ENCODE measurements around the gene LTBP1. TPM values are rescaled to one million over a fixed set of nuclear protein-coding genes. Genes with fewer than 3 reads are reported as not detected.
A peak's percentile ranks its signal among the peaks of the same experiment; 100 is the strongest.

Gene LTBP1
- total RNA-seq, 1 experiment from 2014 or later = 119 TPM

GRCh38 chr2:33158482-33159003 lies 211.8 kb downstream of the LTBP1 start:
- peaks cover 29% of the 10 kb centered on the region for H3K4me1 Mint-ChIP-seq (ENCODE audit: insufficient read depth, unreplicated experiment)
- no TSS peak for BruUV-seq (replicated peaks)
- no peak for TF ChIP-seq CTCF (IDR thresholded peaks at IDR 0.05; ENCODE audit: unreplicated experiment)
- H3K27ac Mint-ChIP-seq (ENCODE audit: low read depth, unreplicated experiment) = peak overlapping the region; percentile 84
- peak; percentile 76 for DNase-seq (ENCODE audit: unreplicated experiment)
- peak overlapping the region; percentile 48 for H3K4me3 Mint-ChIP-seq (ENCODE audit: unreplicated experiment)
- ChIA-PET POLR2A (interaction anchor here (0.7 to 1.5 kb wide), 4 partner anchors 11 to 57 kb away, joined by 3 to 6 read pairs (median 4); no protein-coding TSS in a partner anchor), CTCF (interaction anchor here (0.6 kb wide), 1 partner anchor 35 kb away, joined by 3 read pairs; no protein-coding TSS in a partner anchor)
- H3K27me3 Mint-ChIP-seq (ENCODE audit: insufficient read depth, unreplicated experiment) = no peaks in the 10 kb centered on the region
- H3K36me3 Mint-ChIP-seq (ENCODE audit: insufficient read depth, unreplicated experiment) = no peaks in the 10 kb centered on the region
- no peaks in the 10 kb centered on the region for H3K9me3 Mint-ChIP-seq (ENCODE audit: unreplicated experiment)
- intact Hi-C loops (cut with micrococcal nuclease) = no loop called here

- Mint-ChIP-seq H3K27ac (ENCODE audit: low read depth, unreplicated experiment) (no peak overlapping the region), H3K4me3 (ENCODE audit: unreplicated experiment) (no peak overlapping the region), H3K9me3 (ENCODE audit: unreplicated experiment) (no peaks in the 10 kb centered on the region), H3K4me1 (ENCODE audit: insufficient read depth, unreplicated experiment) (peaks cover 30% of the 10 kb centered on the region), H3K36me3 (ENCODE audit: insufficient read depth, unreplicated experiment) (no peaks in the 10 kb centered on the region), H3K27me3 (ENCODE audit: insufficient read depth, unreplicated experiment) (no peaks in the 10 kb centered on the region)
- DNase-seq (ENCODE audit: unreplicated experiment) = no peak
- no TSS peak for BruUV-seq (replicated peaks)
- no peak for TF ChIP-seq CTCF (IDR thresholded peaks at IDR 0.05; ENCODE audit: unreplicated experiment)
- intact Hi-C loops (cut with micrococcal nuclease) = no loop called here
- ChIA-PET CTCF (interaction anchor here (0.7 kb wide), 1 partner anchor 42 kb away, joined by 4 read pairs; no protein-coding TSS in a partner anchor), POLR2A (interaction anchor here (0.8 kb wide), 1 partner anchor 51 kb away, joined by 4 read pairs; no protein-coding TSS in a partner anchor)
These were observed 213.4 kb downstream of the LTBP1 start for GRCh38 chr2:33160191-33160590.

GRCh38 chr2:33166287-33166881 lies 219.6 kb downstream of the LTBP1 start:
- no peak overlapping the region for H3K4me3 Mint-ChIP-seq (ENCODE audit: unreplicated experiment)
- H3K9me3 Mint-ChIP-seq (ENCODE audit: unreplicated experiment) = no peaks in the 10 kb centered on the region
- peak overlapping the region; percentile 10 for H3K27ac Mint-ChIP-seq (ENCODE audit: low read depth, unreplicated experiment)
- peak; percentile 27 for DNase-seq (ENCODE audit: unreplicated experiment)
- CTCF ChIA-PET = interaction anchor here (1.1 kb wide), 2 partner anchors 37 to 215 kb away, joined by 3 read pairs; no protein-coding TSS in a partner anchor
- POLR2A ChIA-PET = interaction anchor here (0.9 kb wide), 1 partner anchor 13 kb away, joined by 3 read pairs; no protein-coding TSS in a partner anchor
- peaks cover 47% of the 10 kb centered on the region for H3K4me1 Mint-ChIP-seq (ENCODE audit: insufficient read depth, unreplicated experiment)
- BruUV-seq (replicated peaks) = no TSS peak
- intact Hi-C loops (cut with micrococcal nuclease) = no loop called here
- H3K36me3 Mint-ChIP-seq (ENCODE audit: insufficient read depth, unreplicated experiment) = peaks cover 20% of the 10 kb centered on the region
- no peak for TF ChIP-seq CTCF (IDR thresholded peaks at IDR 0.05; ENCODE audit: unreplicated experiment)
- no peaks in the 10 kb centered on the region for H3K27me3 Mint-ChIP-seq (ENCODE audit: insufficient read depth, unreplicated experiment)

GRCh38 chr2:33167622-33168245 lies 221.0 kb downstream of the LTBP1 start:
- CTCF ChIA-PET = interaction anchor here (0.8 to 1.1 kb wide), 2 partner anchors 15 to 36 kb away, joined by 3 to 4 read pairs; no protein-coding TSS in a partner anchor

More at GRCh38 chr2:33167622-33168245, 221.0 kb downstream of the LTBP1 start:
- H3K27ac Mint-ChIP-seq (ENCODE audit: low read depth, unreplicated experiment) = peak overlapping the region; percentile 10
- H3K4me1 Mint-ChIP-seq (ENCODE audit: insufficient read depth, unreplicated experiment) = peaks cover 47% of the 10 kb centered on the region
- no peak overlapping the region for H3K4me3 Mint-ChIP-seq (ENCODE audit: unreplicated experiment)
- no peak for DNase-seq (ENCODE audit: unreplicated experiment)
- no peak for TF ChIP-seq CTCF (IDR thresholded peaks at IDR 0.05; ENCODE audit: unreplicated experiment)
- H3K36me3 Mint-ChIP-seq (ENCODE audit: insufficient read depth, unreplicated experiment) = peaks cover 20% of the 10 kb centered on the region
- intact Hi-C loops (cut with micrococcal nuclease) = no loop called here
- POLR2A ChIA-PET = interaction anchor here (1.7 kb wide), 1 partner anchor 35 kb away, joined by 3 read pairs; no protein-coding TSS in a partner anchor
- no peaks in the 10 kb centered on the region for H3K27me3 Mint-ChIP-seq (ENCODE audit: insufficient read depth, unreplicated experiment)
- H3K9me3 Mint-ChIP-seq (ENCODE audit: unreplicated experiment) = no peaks in the 10 kb centered on the region
- no TSS peak for BruUV-seq (replicated peaks)

All from MCF 10A (cell line).